Measurements from ENCODE around the gene SIAE. TPM values are rescaled to one million over a fixed set of nuclear protein-coding genes. Genes with fewer than 3 reads are reported as not detected.

SIAE gene
- total and polyA plus RNA-seq, 2 of the 4 experiments (the other 2 are of a cell fraction): 4.7 to 12.0 TPM

DNA sequence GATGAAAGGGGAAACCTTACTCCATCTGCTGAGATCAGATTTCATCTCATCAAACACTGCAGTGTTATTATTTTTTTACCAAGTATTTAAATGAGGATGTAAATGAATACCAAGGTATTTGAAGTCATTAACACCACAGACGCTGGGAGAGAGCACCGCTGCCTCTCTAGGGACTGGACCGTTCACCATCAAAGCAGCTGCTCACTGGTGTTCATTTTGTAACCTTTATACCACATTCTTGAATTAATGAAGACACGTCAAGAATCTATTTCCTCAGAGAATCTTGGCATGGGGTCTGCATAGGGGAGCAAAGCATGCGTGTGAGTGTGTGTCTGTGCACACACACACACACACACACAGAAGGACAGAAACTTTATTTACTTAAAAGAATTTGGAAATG lies 15.6 kb downstream of the SIAE start:
- Histone ChIP-seq H3K18ac (ENCODE audit: low read depth, low read length) (no peak overlapping the region), H4K20me1 (ENCODE audit: insufficient read depth, low read length) (no peaks in the 10 kb centered on the region), H3K14ac (replicated peaks; ENCODE audit: low read depth, low read length) (no peak overlapping the region), H3K79me1 (ENCODE audit: low read depth in 1 of 2, low read length in 2 of 2) (no peaks in the 10 kb centered on the region), H3K9me3 (ENCODE audit: control insufficient read depth, insufficient read depth, low read length) (no peaks in the 10 kb centered on the region), H2AFZ (replicated peaks; ENCODE audit: low read length, poor library complexity) (no peak overlapping the region), H3K23ac (ENCODE audit: low read depth, low read length) (no peak overlapping the region), H2BK20ac (ENCODE audit: low read depth, low read length) (no peak overlapping the region), H3K4me2 (ENCODE audit: low read depth, low read length) (no peak overlapping the region), H2BK120ac (ENCODE audit: low read depth, low read length) (no peak overlapping the region), H4K5ac (ENCODE audit: low read depth, low read length) (no peak overlapping the region), H3K56ac (ENCODE audit: extremely low read depth, insufficient read depth, low read length) (no peak overlapping the region), H4K8ac (ENCODE audit: low read depth in 2 of 2, low read length in 2 of 2) (no peak overlapping the region), H4K91ac (ENCODE audit: insufficient read depth, low read depth, low read length) (no peak overlapping the region), H3K27ac (ENCODE audit: insufficient read depth, low read length) (no peak overlapping the region), H3K4me1 (ENCODE audit: control insufficient read depth, insufficient read depth, low read length) (peaks cover 5% of the 10 kb centered on the region; the same call in 1 of the 2 replicates), H3K9ac (ENCODE audit: low read depth, low read length) (no peak overlapping the region), H2BK5ac (ENCODE audit: low read depth, low read length, poor library complexity, severe bottlenecking) (no peak overlapping the region), H2BK15ac (ENCODE audit: low read depth, low read length) (no peak overlapping the region), H3K36me3 (ENCODE audit: control insufficient read depth, insufficient read depth, low read length) (no peaks in the 10 kb centered on the region), H3K9me1 (ENCODE audit: insufficient read depth, low read length) (no peaks in the 10 kb centered on the region), H3K4me3 (ENCODE audit: insufficient read depth, low read depth, low read length) (no peak overlapping the region), H3K27me3 (ENCODE audit: control insufficient read depth, insufficient read depth, low read length) (no peaks in the 10 kb centered on the region), H2AK5ac (ENCODE audit: low read depth, low read length) (no peak overlapping the region), H2AK9ac (replicated peaks; ENCODE audit: low read depth, low read length, poor library complexity) (no peak overlapping the region), H3K4ac (ENCODE audit: low read depth, low read length) (no peak overlapping the region)
- dilution Hi-C loops (cut with HindIII; ENCODE audit: low sequenced_read_pairs, unreplicated experiment): no loop called here
- peak; percentile 42; the same call in 1 of the 2 replicates for ATAC-seq (ENCODE audit: low read depth)
- no TSS peak for BruUV-seq (replicated peaks)
- POLR2A ChIA-PET (ENCODE audit: unreplicated experiment): no interaction called here
- in situ Hi-C loops (cut with MboI; ENCODE audit: low sequenced_read_pairs): loop anchor here (25.0 kb wide), 1 partner anchor 754 kb away; no protein-coding TSS in a partner anchor
- no CpG with 5 or more reads among the region's 5 CpGs for WGBS, 2 experiments (ENCODE audit: extremely low coverage in 2 of 2, insufficient read length in 1 of 2)
- intact Hi-C loops (cut with micrococcal nuclease): no loop called here
- TF ChIP-seq MXI1 (IDR thresholded peaks at IDR 0.05; ENCODE audit: borderline replicate concordance, low read depth, low read length) (no peak), RAD21 (IDR thresholded peaks at IDR 0.05; ENCODE audit: low read length) (no peak), RFX5 (IDR thresholded peaks at IDR 0.05; ENCODE audit: low read depth, low read length) (no peak), MAFK (IDR thresholded peaks at IDR 0.05; ENCODE audit: low read depth, low read length) (no peak), SMC3 (IDR thresholded peaks at IDR 0.05; ENCODE audit: low read depth, low read length) (no peak), POLR2A (IDR thresholded peaks at IDR 0.05; ENCODE audit: low read depth, low read length) (no peak), MAZ (IDR thresholded peaks at IDR 0.05; ENCODE audit: borderline replicate concordance, low read depth, low read length) (no peak), FOS (IDR thresholded peaks at IDR 0.05; ENCODE audit: low read depth, low read length) (no peak), NFE2L2 (IDR thresholded peaks at IDR 0.05; ENCODE audit: low read depth, low read length) (no peak), BHLHE40 (IDR thresholded peaks at IDR 0.05; ENCODE audit: low read depth, low read length) (no peak), CHD1 (IDR thresholded peaks at IDR 0.05; ENCODE audit: low read depth, low read length) (no peak), RCOR1 (IDR thresholded peaks at IDR 0.05; ENCODE audit: insufficient replicate concordance, low read length) (no peak), CEBPB (IDR thresholded peaks at IDR 0.05; ENCODE audit: low read depth, low read length) (no peak)
- TF ChIP-seq, protein P1, sequence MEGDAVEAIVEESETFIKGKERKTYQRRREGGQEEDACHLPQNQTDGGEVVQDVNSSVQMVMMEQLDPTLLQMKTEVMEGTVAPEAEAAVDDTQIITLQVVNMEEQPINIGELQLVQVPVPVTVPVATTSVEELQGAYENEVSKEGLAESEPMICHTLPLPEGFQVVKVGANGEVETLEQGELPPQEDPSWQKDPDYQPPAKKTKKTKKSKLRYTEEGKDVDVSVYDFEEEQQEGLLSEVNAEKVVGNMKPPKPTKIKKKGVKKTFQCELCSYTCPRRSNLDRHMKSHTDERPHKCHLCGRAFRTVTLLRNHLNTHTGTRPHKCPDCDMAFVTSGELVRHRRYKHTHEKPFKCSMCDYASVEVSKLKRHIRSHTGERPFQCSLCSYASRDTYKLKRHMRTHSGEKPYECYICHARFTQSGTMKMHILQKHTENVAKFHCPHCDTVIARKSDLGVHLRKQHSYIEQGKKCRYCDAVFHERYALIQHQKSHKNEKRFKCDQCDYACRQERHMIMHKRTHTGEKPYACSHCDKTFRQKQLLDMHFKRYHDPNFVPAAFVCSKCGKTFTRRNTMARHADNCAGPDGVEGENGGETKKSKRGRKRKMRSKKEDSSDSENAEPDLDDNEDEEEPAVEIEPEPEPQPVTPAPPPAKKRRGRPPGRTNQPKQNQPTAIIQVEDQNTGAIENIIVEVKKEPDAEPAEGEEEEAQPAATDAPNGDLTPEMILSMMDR (conservative IDR thresholded peaks at IDR 0.05; ENCODE audit: low read depth, low read length): no peak
- TF ChIP-seq, protein P2, sequence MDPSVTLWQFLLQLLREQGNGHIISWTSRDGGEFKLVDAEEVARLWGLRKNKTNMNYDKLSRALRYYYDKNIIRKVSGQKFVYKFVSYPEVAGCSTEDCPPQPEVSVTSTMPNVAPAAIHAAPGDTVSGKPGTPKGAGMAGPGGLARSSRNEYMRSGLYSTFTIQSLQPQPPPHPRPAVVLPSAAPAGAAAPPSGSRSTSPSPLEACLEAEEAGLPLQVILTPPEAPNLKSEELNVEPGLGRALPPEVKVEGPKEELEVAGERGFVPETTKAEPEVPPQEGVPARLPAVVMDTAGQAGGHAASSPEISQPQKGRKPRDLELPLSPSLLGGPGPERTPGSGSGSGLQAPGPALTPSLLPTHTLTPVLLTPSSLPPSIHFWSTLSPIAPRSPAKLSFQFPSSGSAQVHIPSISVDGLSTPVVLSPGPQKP (IDR thresholded peaks at IDR 0.05; ENCODE audit: borderline replicate concordance, low read depth, low read length): no peak
- TF ChIP-seq, protein P3, sequence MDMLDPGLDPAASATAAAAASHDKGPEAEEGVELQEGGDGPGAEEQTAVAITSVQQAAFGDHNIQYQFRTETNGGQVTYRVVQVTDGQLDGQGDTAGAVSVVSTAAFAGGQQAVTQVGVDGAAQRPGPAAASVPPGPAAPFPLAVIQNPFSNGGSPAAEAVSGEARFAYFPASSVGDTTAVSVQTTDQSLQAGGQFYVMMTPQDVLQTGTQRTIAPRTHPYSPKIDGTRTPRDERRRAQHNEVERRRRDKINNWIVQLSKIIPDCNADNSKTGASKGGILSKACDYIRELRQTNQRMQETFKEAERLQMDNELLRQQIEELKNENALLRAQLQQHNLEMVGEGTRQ (IDR thresholded peaks at IDR 0.05; ENCODE audit: low read depth, low read length): no peak
- CTCF ChIA-PET: no interaction called here
- no peak for DNase-seq
